ENCODE results near the gene DNAJB9.
A peak's percentile ranks its signal among the peaks of the same experiment; 100 is the strongest.

DNAJB9 gene

GRCh38 chr7:108561047-108561619, 8.5 kb upstream of the DNAJB9 start:
- no peak overlapping the region for H3K9ac ChIP-seq (ENCODE audit: low read depth, low read length)
- H2AFZ ChIP-seq (ENCODE audit: low read depth, low read length) = no peak overlapping the region
- no peaks in the 10 kb centered on the region for H3K4me1 ChIP-seq (ENCODE audit: insufficient read depth, low read length)
- no peaks in the 10 kb centered on the region for H3K27me3 ChIP-seq (ENCODE audit: insufficient read depth, low read length, poor library complexity)
- peaks cover 17% of the 10 kb centered on the region; the same call in 1 of the 2 replicates for H3K36me3 ChIP-seq (ENCODE audit: insufficient read depth, low read length)
- ATAC-seq (ENCODE audit: insufficient read depth, low read depth) (no peak), DNase-seq (no peak)
- peaks cover 18% of the 10 kb centered on the region for H3K9me3 ChIP-seq (ENCODE audit: insufficient read depth, low read length, severe bottlenecking)
- H3K4me3 ChIP-seq (ENCODE audit: low read depth in 1 of 2, low read length in 2 of 2) = no peak overlapping the region
- H3K4me2 ChIP-seq (ENCODE audit: insufficient read depth, low read length) = no peak overlapping the region
- H3K79me2 ChIP-seq (ENCODE audit: insufficient read depth, low read length) = peaks cover 12% of the 10 kb centered on the region
- no peak for TF ChIP-seq EZH2 (IDR thresholded peaks at IDR 0.05; ENCODE audit: borderline replicate concordance, low read depth, low read length, severe bottlenecking)
- no peak for TF ChIP-seq CTCF (IDR thresholded peaks at IDR 0.05; ENCODE audit: borderline replicate concordance, extremely low read depth, low read length, poor library complexity, severe bottlenecking)
- no peak overlapping the region for H3K27ac ChIP-seq (ENCODE audit: low read length)
- H4K20me1 ChIP-seq (ENCODE audit: insufficient read depth, low read length) = no peaks in the 10 kb centered on the region

- H3K9me3 ChIP-seq (ENCODE audit: insufficient read depth, low read length, severe bottlenecking) = no peaks in the 10 kb centered on the region
- H3K4me3 ChIP-seq (ENCODE audit: low read depth in 1 of 2, low read length in 2 of 2) = no peak overlapping the region
- H3K27me3 ChIP-seq (ENCODE audit: insufficient read depth, low read length, poor library complexity) = no peaks in the 10 kb centered on the region
- peaks cover 58% of the 10 kb centered on the region for H3K79me2 ChIP-seq (ENCODE audit: insufficient read depth, low read length)
- peaks cover 24% of the 10 kb centered on the region for H3K4me1 ChIP-seq (ENCODE audit: insufficient read depth, low read length)
- TF ChIP-seq CTCF (IDR thresholded peaks at IDR 0.05; ENCODE audit: borderline replicate concordance, extremely low read depth, low read length, poor library complexity, severe bottlenecking) (no peak), EZH2 (IDR thresholded peaks at IDR 0.05; ENCODE audit: borderline replicate concordance, low read depth, low read length, severe bottlenecking) (no peak)
- DNase-seq = no peak
- no peaks in the 10 kb centered on the region for H4K20me1 ChIP-seq (ENCODE audit: insufficient read depth, low read length)
- H2AFZ ChIP-seq (ENCODE audit: low read depth, low read length) = no peak overlapping the region
- ATAC-seq (ENCODE audit: insufficient read depth, low read depth) = no peak
- H3K9ac ChIP-seq (ENCODE audit: low read depth, low read length) = no peak overlapping the region
- no peak overlapping the region for H3K4me2 ChIP-seq (ENCODE audit: insufficient read depth, low read length)
- H3K27ac ChIP-seq (ENCODE audit: low read length) = no peak overlapping the region
- H3K36me3 ChIP-seq (ENCODE audit: insufficient read depth, low read length) = peaks cover 25% of the 10 kb centered on the region
Measured at GRCh38 chr7:108565987-108566386, 3.7 kb upstream of the DNAJB9 start.

DNA sequence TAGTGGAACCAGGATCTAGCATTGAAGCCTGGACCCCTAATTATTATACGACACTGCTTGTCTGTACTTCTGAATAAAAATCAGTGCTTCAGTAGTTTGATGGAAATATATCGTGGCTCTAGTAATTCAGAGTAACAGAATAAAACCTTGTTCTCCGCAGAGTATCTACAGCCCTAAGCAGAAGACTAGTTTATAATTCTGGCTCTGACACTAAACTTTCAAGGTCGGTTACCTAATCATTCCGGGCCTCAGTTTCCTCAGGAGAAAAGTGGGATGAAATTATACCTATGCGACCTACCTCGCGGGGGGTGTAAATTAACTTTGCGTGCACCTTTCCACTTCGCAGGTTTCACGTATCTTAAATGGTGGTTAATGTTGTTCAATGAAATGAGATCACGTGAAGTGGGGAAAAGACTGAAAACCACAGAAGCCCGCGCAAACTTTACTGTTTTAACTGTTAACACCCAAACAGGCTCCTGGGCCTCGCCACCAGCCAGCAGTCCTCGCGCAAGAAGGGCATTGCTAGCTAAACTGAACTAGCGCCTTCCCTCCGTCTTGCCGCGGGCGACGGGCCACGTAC, 783 bp upstream of the DNAJB9 start:
- no peaks in the 10 kb centered on the region for H3K27me3 ChIP-seq (ENCODE audit: insufficient read depth, low read length, poor library complexity)
- H2AFZ ChIP-seq (ENCODE audit: low read depth, low read length) = peak overlapping the region; percentile 84
- peaks cover 2% of the 10 kb centered on the region; the same call in 1 of the 2 replicates for H4K20me1 ChIP-seq (ENCODE audit: insufficient read depth, low read length)
- ATAC-seq (ENCODE audit: insufficient read depth, low read depth) = no peak; the same call in 2 of the 3 replicates
- peak overlapping the region; percentile 66 to 72 for H3K4me3 ChIP-seq (ENCODE audit: low read depth in 1 of 2, low read length in 2 of 2)
- no peak for DNase-seq
- no peaks in the 10 kb centered on the region for H3K9me3 ChIP-seq (ENCODE audit: insufficient read depth, low read length, severe bottlenecking)
- H3K4me2 ChIP-seq (ENCODE audit: insufficient read depth, low read length) = peak overlapping the region; percentile 73
- TF ChIP-seq EZH2 (IDR thresholded peaks at IDR 0.05; ENCODE audit: borderline replicate concordance, low read depth, low read length, severe bottlenecking) (no peak), CTCF (IDR thresholded peaks at IDR 0.05; ENCODE audit: borderline replicate concordance, extremely low read depth, low read length, poor library complexity, severe bottlenecking) (no peak)
- H3K4me1 ChIP-seq (ENCODE audit: insufficient read depth, low read length) = peaks cover 46% of the 10 kb centered on the region
- peaks cover 80% of the 10 kb centered on the region for H3K79me2 ChIP-seq (ENCODE audit: insufficient read depth, low read length)
- peak overlapping the region; percentile 97 for H3K27ac ChIP-seq (ENCODE audit: low read length)
- peaks cover 43% of the 10 kb centered on the region for H3K36me3 ChIP-seq (ENCODE audit: insufficient read depth, low read length)
- H3K9ac ChIP-seq (ENCODE audit: low read depth, low read length) = peak overlapping the region; percentile 95
